Coronary artery (tissue), 2 donors: ENCODE data around the gene RNF6.
A peak's percentile ranks its signal among the peaks of the same experiment; 100 is the strongest.

Source experiments
- DNase-seq: peaks from one replicate; pipeline ENCODE4 v3.0.0-alpha.2; 2017; ENCODE audit warnings: low spot score
- H3K27ac ChIP-seq, 2 donors: fragments of 200-600 bp; sonication (generic); one replicate each; pipeline ENCODE4 v1.5.1; 2016 to 2019
- H3K4me3 ChIP-seq: fragments of 200-600 bp; sonication (generic); 2 replicates; pipeline ENCODE4 v1.5.1; 2016; ENCODE audit warnings: mild to moderate bottlenecking, moderate library complexity
- CTCF ChIP-seq: fragments of 200-600 bp; sonication (generic); IDR thresholded peaks from one replicate; pipeline ENCODE4 v1.5.1; 2019; ENCODE audit warnings: antibody characterized with exemption

Gene RNF6

GRCh38 chr13:26186118-26186870 lies 35.8 kb downstream of the RNF6 start:
- no peak for TF ChIP-seq CTCF
- Histone ChIP-seq H3K4me3 (peak overlapping the region; percentile 71), H3K27ac (peak overlapping the region; percentile 48 to 85)
- DNase-seq, result peak; percentile 89

GRCh38 chr13:26185720-26186117 lies 36.4 kb downstream of the RNF6 start:
- Histone ChIP-seq H3K27ac (peak overlapping the region; percentile 48 to 85), H3K4me3 (peak overlapping the region; percentile 71)
- no peak for TF ChIP-seq CTCF
- DNase-seq, result no peak

GRCh38 chr13:26184791-26185250 lies 37.3 kb downstream of the RNF6 start:
- Histone ChIP-seq H3K4me3 (no peak overlapping the region), H3K27ac (no peak overlapping the region)
- TF ChIP-seq CTCF, result peak; percentile 74
- DNase-seq, result no peak

GRCh38 chr13:26183416-26183815 lies 38.7 kb downstream of the RNF6 start:
- Histone ChIP-seq H3K27ac (no peak overlapping the region), H3K4me3 (no peak overlapping the region)
- DNase-seq, result no peak
- TF ChIP-seq CTCF, result no peak

- DNase-seq, result no peak
- no peak overlapping the region for H3K27ac ChIP-seq
- no peak for TF ChIP-seq CTCF
- H3K4me3 ChIP-seq, result no peak overlapping the region
These were observed 42.8 kb downstream of the RNF6 start for GRCh38 chr13:26179344-26179743.

- DNase-seq, result no peak
- Histone ChIP-seq H3K27ac (no peak overlapping the region), H3K4me3 (no peak overlapping the region)
- TF ChIP-seq CTCF, result no peak
These were observed 53.3 kb downstream of the RNF6 start for GRCh38 chr13:26168835-26169234.

GRCh38 chr13:26168237-26168814 lies 53.8 kb downstream of the RNF6 start:
- Histone ChIP-seq H3K4me3 (no peak overlapping the region), H3K27ac (no peak overlapping the region)
- DNase-seq, result no peak
- TF ChIP-seq CTCF, result no peak
